GM12878 (cell line): ENCODE measurements around the gene OCA2. TPM values are rescaled to one million over a fixed set of nuclear protein-coding genes. Genes with fewer than 3 reads are reported as not detected.

Experiments used
- ATAC-seq: fragments of 200-7000 bp; cut with Tn5 transposase; 3 replicates; pipeline ENCODE4 v1.9.1; 2020; ENCODE audit warnings: mild to moderate bottlenecking, moderate library complexity
- BruUV-seq: library from RNA; stranded (reverse); fragments of 400-500 nt; replicated peaks from 2 replicates; lab custom pipeline; 2021; lab: Mats Ljungman, UMichigan
- CTCF ChIA-PET: fragments of 300-600 bp; sonication (Branson Sonifier 250); formaldehyde crosslinking; extraction: SDS; loops from one replicate; lab custom pipeline; 2021; ENCODE audit warnings: inconsistent platforms; lab: Yijun Ruan, JAX
- POLR2A ChIA-PET: fragments of 350-600 bp; formaldehyde crosslinking; extraction: SDS; loops from one replicate; lab custom pipeline; 2021; ENCODE audit warnings: inconsistent platforms; lab: Charles Lee
- RAD21 ChIA-PET: fragments of 300-600 bp; sonication (Branson Sonifier 250); formaldehyde crosslinking; loops from one replicate; lab custom pipeline; 2023; ENCODE audit warnings: antibody characterized with exemption; ENCODE audit not compliant: unreplicated experiment; lab: Charles Lee
- SMC1A ChIA-PET: fragments of 300-600 bp; sonication (Branson Sonifier 250); formaldehyde crosslinking; loops from one replicate; lab custom pipeline; 2023; ENCODE audit not compliant: unreplicated experiment, uncharacterized antibody; lab: Charles Lee
- DNase-seq: peaks from one replicate; pipeline ENCODE4 v3.0.0-alpha.2; 2011; ENCODE audit warnings: low read depth, low spot score
- FAIRE-seq: peaks from 3 replicates; lab custom pipeline; 2011; peaks lifted over from hg19 to GRCh38; lab: Jason Lieb, UNC
- H2AFZ ChIP-seq: 2 replicates; pipeline ENCODE4 v1.6.0; 2011; ENCODE audit warnings: low read depth, low read length, control low read depth; ENCODE audit not compliant: control insufficient read depth
- H3K27ac ChIP-seq: 2 replicates; pipeline ENCODE4 v1.5.1; 2011; ENCODE audit warnings: control low read depth; ENCODE audit not compliant: control insufficient read depth, insufficient read depth
- H3K27me3 ChIP-seq, 2 experiments: replicated peaks in 1 of 2; 2 replicates each; pipeline versions ENCODE4 v1.6.0 to v1.6.1; 2011; ENCODE audit warnings: low read length in 1 of 2; ENCODE audit not compliant: control insufficient read depth in 2 of 2, insufficient read depth in 2 of 2
- H3K36me3 ChIP-seq, 2 experiments: 2 replicates each; pipeline ENCODE4 v1.5.1; 2011; ENCODE audit warnings: low read length in 1 of 2; ENCODE audit not compliant: control insufficient read depth in 2 of 2, insufficient read depth in 2 of 2
- H3K4me1 ChIP-seq: 2 replicates; pipeline ENCODE4 v1.6.1; 2011; ENCODE audit warnings: mild to moderate bottlenecking, low read length, moderate library complexity, mixed read lengths; ENCODE audit not compliant: control insufficient read depth, insufficient read depth
- H3K4me2 ChIP-seq: 2 replicates; pipeline ENCODE4 v1.6.0; 2011; ENCODE audit warnings: control low read depth; ENCODE audit not compliant: control insufficient read depth, insufficient read depth
- H3K4me3 ChIP-seq: fragments of 200-600 bp; sonication (generic); 2 replicates; pipeline ENCODE4 v1.5.1; 2016
- H3K79me2 ChIP-seq: 2 replicates; pipeline ENCODE4 v1.6.0; 2011; ENCODE audit warnings: low read length; ENCODE audit not compliant: control insufficient read depth, insufficient read depth
- H3K9ac ChIP-seq: 2 replicates; pipeline ENCODE4 v1.8.0; 2011; ENCODE audit warnings: low read length, control low read depth, mixed read lengths; ENCODE audit not compliant: control insufficient read depth, insufficient read depth
- H3K9me3 ChIP-seq: replicated peaks from 3 replicates; pipeline ENCODE4 v1.5.1; 2011; ENCODE audit warnings: mild to moderate bottlenecking, low read length; ENCODE audit not compliant: control insufficient read depth, insufficient read depth
- H4K20me1 ChIP-seq: 2 replicates; pipeline ENCODE4 v1.6.0; 2011; ENCODE audit not compliant: control insufficient read depth, insufficient read depth
- CHD1 ChIP-seq: IDR thresholded peaks from 2 replicates; pipeline ENCODE4 v1.6.1; 2012; ENCODE audit warnings: low read depth, low read length, improper control_type of control experiment
- CHD2 ChIP-seq: IDR thresholded peaks from 2 replicates; pipeline ENCODE4 v1.6.1; 2011; ENCODE audit warnings: low read depth, low read length, improper control_type of control experiment, borderline replicate concordance
- MLLT1 ChIP-seq: fragments of 450-650 bp; IDR thresholded peaks from 2 replicates; pipeline ENCODE4 v1.6.1; 2016; ENCODE audit warnings: mild to moderate bottlenecking
- NBN ChIP-seq: fragments of 450-650 bp; IDR thresholded peaks from 2 replicates; pipeline ENCODE4 v1.6.1; 2016
- NR2C2 ChIP-seq: IDR thresholded peaks from 2 replicates; pipeline ENCODE4 v1.6.1; 2011; ENCODE audit warnings: borderline replicate concordance, low read depth; ENCODE audit not compliant: control insufficient read depth, insufficient read length
- PML ChIP-seq: IDR thresholded peaks from 2 replicates; pipeline ENCODE4 v1.6.1; 2012; ENCODE audit warnings: low read length, inconsistent platforms
- POLR2AphosphoS5 ChIP-seq: IDR thresholded peaks from 2 replicates; pipeline ENCODE4 v1.6.1; 2011; ENCODE audit warnings: mild to moderate bottlenecking, low read length, inconsistent platforms
- RAD21 ChIP-seq: IDR thresholded peaks from 2 replicates; pipeline ENCODE4 v1.6.1; 2011; ENCODE audit warnings: mild to moderate bottlenecking, low read depth, low read length, moderate library complexity; ENCODE audit not compliant: insufficient read depth
- SPI1 ChIP-seq: IDR thresholded peaks from 2 replicates; pipeline ENCODE4 v1.6.1; 2011; ENCODE audit warnings: low read depth, mild to moderate bottlenecking, low read length, moderate library complexity, borderline replicate concordance; ENCODE audit not compliant: insufficient read depth
- TBL1XR1 ChIP-seq: IDR thresholded peaks from 2 replicates; pipeline ENCODE4 v1.6.1; 2012; ENCODE audit warnings: low read depth, low read length, improper control_type of control experiment
- YBX1 ChIP-seq: fragments of 450-650 bp; IDR thresholded peaks from 2 replicates; pipeline ENCODE4 v1.6.1; 2016; ENCODE audit warnings: antibody characterized with exemption
- ZBED1 ChIP-seq: IDR thresholded peaks from 2 replicates; pipeline ENCODE4 v1.6.1; 2016; ENCODE audit warnings: borderline replicate concordance
- ZNF24 ChIP-seq: fragments of 450-650 bp; IDR thresholded peaks from 2 replicates; pipeline ENCODE4 v1.6.1; 2017; ENCODE audit warnings: antibody characterized with exemption, mild to moderate bottlenecking
- in situ Hi-C: fragments of 300-500 bp; cut with MboI; formaldehyde crosslinking; loops from 9 replicates; pipeline ENCODE4 v1.14.3; 2018; ENCODE audit warnings: mixed read lengths
- intact Hi-C: fragments of 100-400 bp; cut with micrococcal nuclease; formaldehyde crosslinking; loops from one replicate; pipeline ENCODE4 v1.14.2; 2022; ENCODE audit not compliant: unreplicated experiment
- polyA plus RNA-seq, 11 experiments: library from polyadenylated mRNA; depleted of rRNA in 4 of 11; unstranded in 6 of 11; stranded (reverse) in 5 of 11; fragments of >200 nt; fragmentation: Nextera tagmentation in 4 of 11; fragmentation: Illumina TruSeq in 1 of 11; extraction: Ambion mirVana in 4 of 11; extraction: Trizol in 1 of 11; gene quantifications; 1 replicate in 1 of 11; 2 replicates in 10 of 11; pipeline versions ENCODE4 v1.2.1 to v1.2.3, GENCODE V29; 2011 to 2016; ENCODE audit warnings: inconsistent platforms in 2 of 11, missing spikeins in 2 of 11, low read depth in 1 of 11
- total RNA-seq, 4 experiments: library from RNA; depleted of rRNA in 3 of 4; stranded (reverse); fragments of >200 nt in 3 of 4; fragmentation: Illumina TruSeq in 1 of 4; extraction: Trizol in 1 of 4; gene quantifications; 2 replicates each; pipeline versions ENCODE4 v1.2.1 to v1.2.3, GENCODE V29; 2013 to 2021
- TF ChIP-seq, protein P1 (sequence below): fragments of 450-650 bp; conservative IDR thresholded peaks from 2 replicates; pipeline ENCODE4 v1.6.1; 2017; ENCODE audit warnings: mild to moderate bottlenecking, moderate library complexity
- TF ChIP-seq, protein P2 (sequence below): fragments of 450-650 bp; IDR thresholded peaks from 2 replicates; pipeline ENCODE4 v1.6.1; 2016; ENCODE audit warnings: mild to moderate bottlenecking, moderate library complexity, borderline replicate concordance
- TF ChIP-seq, protein P3 (sequence below): fragments of 450-650 bp; IDR thresholded peaks from 2 replicates; pipeline ENCODE4 v1.6.1; 2017; ENCODE audit warnings: borderline replicate concordance

Gene OCA2
- total and polyA plus RNA-seq, 10 of the 15 experiments (the other 5 are each of a cell fraction or from before 2014, with no cell fraction given): 0.04 to 1.8 TPM; not detected in 8

- no peak overlapping the region for H3K27ac ChIP-seq
- H3K9me3 ChIP-seq: no peaks in the 10 kb centered on the region; the same call in 2 of the 3 replicates
- no peak for FAIRE-seq
- H4K20me1 ChIP-seq: no peaks in the 10 kb centered on the region
- in situ Hi-C loops: no loop called here
- RAD21 ChIA-PET: no interaction called here
- H3K9ac ChIP-seq: no peak overlapping the region
- CTCF ChIA-PET: no interaction called here
- no peak overlapping the region for H3K4me2 ChIP-seq
- SMC1A ChIA-PET: interaction anchor here (0.7 kb wide), 1 partner anchor 30 kb away, joined by 3 read pairs; no protein-coding TSS in a partner anchor
- no peaks in the 10 kb centered on the region for H3K4me1 ChIP-seq
- intact Hi-C loops: no loop called here
- POLR2A ChIA-PET: no interaction called here
- no peak for DNase-seq
- H3K79me2 ChIP-seq: no peaks in the 10 kb centered on the region
- TF ChIP-seq CHD2 (no peak), NR2C2 (no peak), TBL1XR1 (no peak), ZNF24 (no peak), YBX1 (no peak), ZBED1 (no peak), SPI1 (no peak), NBN (no peak), PML (no peak), CHD1 (no peak), RAD21 (no peak), MLLT1 (no peak), POLR2AphosphoS5 (no peak)
- TF ChIP-seq, protein P1, sequence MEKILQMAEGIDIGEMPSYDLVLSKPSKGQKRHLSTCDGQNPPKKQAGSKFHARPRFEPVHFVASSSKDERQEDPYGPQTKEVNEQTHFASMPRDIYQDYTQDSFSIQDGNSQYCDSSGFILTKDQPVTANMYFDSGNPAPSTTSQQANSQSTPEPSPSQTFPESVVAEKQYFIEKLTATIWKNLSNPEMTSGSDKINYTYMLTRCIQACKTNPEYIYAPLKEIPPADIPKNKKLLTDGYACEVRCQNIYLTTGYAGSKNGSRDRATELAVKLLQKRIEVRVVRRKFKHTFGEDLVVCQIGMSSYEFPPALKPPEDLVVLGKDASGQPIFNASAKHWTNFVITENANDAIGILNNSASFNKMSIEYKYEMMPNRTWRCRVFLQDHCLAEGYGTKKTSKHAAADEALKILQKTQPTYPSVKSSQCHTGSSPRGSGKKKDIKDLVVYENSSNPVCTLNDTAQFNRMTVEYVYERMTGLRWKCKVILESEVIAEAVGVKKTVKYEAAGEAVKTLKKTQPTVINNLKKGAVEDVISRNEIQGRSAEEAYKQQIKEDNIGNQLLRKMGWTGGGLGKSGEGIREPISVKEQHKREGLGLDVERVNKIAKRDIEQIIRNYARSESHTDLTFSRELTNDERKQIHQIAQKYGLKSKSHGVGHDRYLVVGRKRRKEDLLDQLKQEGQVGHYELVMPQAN: no peak
- TF ChIP-seq, protein P2, sequence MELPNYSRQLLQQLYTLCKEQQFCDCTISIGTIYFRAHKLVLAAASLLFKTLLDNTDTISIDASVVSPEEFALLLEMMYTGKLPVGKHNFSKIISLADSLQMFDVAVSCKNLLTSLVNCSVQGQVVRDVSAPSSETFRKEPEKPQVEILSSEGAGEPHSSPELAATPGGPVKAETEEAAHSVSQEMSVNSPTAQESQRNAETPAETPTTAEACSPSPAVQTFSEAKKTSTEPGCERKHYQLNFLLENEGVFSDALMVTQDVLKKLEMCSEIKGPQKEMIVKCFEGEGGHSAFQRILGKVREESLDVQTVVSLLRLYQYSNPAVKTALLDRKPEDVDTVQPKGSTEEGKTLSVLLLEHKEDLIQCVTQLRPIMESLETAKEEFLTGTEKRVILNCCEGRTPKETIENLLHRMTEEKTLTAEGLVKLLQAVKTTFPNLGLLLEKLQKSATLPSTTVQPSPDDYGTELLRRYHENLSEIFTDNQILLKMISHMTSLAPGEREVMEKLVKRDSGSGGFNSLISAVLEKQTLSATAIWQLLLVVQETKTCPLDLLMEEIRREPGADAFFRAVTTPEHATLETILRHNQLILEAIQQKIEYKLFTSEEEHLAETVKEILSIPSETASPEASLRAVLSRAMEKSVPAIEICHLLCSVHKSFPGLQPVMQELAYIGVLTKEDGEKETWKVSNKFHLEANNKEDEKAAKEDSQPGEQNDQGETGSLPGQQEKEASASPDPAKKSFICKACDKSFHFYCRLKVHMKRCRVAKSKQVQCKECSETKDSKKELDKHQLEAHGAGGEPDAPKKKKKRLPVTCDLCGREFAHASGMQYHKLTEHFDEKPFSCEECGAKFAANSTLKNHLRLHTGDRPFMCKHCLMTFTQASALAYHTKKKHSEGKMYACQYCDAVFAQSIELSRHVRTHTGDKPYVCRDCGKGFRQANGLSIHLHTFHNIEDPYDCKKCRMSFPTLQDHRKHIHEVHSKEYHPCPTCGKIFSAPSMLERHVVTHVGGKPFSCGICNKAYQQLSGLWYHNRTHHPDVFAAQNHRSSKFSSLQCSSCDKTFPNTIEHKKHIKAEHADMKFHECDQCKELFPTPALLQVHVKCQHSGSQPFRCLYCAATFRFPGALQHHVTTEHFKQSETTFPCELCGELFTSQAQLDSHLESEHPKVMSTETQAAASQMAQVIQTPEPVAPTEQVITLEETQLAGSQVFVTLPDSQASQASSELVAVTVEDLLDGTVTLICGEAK: no peak
- TF ChIP-seq, protein P3, sequence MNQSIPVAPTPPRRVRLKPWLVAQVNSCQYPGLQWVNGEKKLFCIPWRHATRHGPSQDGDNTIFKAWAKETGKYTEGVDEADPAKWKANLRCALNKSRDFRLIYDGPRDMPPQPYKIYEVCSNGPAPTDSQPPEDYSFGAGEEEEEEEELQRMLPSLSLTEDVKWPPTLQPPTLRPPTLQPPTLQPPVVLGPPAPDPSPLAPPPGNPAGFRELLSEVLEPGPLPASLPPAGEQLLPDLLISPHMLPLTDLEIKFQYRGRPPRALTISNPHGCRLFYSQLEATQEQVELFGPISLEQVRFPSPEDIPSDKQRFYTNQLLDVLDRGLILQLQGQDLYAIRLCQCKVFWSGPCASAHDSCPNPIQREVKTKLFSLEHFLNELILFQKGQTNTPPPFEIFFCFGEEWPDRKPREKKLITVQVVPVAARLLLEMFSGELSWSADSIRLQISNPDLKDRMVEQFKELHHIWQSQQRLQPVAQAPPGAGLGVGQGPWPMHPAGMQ: no peak
- H3K36me3 ChIP-seq: no peaks in the 10 kb centered on the region
- BruUV-seq: no TSS peak
- H3K4me3 ChIP-seq: no peak overlapping the region
- no peak overlapping the region for H2AFZ ChIP-seq
- ATAC-seq: no peak
- H3K27me3 ChIP-seq: no peaks in the 10 kb centered on the region
Observed at GRCh38 chr15:27873828-27874227, 225.3 kb downstream of the OCA2 start.
